Hepatocyte (in vitro differentiated cells): Measurements from ENCODE around the gene ARAP3.

Experiments
- EZH2 ChIP-seq: fragments of 200-600 bp; sonication (generic); IDR thresholded peaks from 2 replicates; pipeline ENCODE4 v1.6.1; 2016; ENCODE audit warnings: antibody characterized with exemption, mild to moderate bottlenecking, borderline replicate concordance
- EZH2phosphoT487 ChIP-seq: fragments of 200-600 bp; sonication (generic); IDR thresholded peaks from one replicate; pipeline ENCODE4 v1.6.1; 2018; ENCODE audit warnings: antibody characterized with exemption, mild to moderate bottlenecking, low read depth, moderate library complexity; ENCODE audit not compliant: unreplicated experiment, severe bottlenecking
- TF ChIP-seq, protein P1 (sequence below): fragments of 200-600 bp; sonication (generic); IDR thresholded peaks from 2 replicates; pipeline ENCODE4 v1.5.1; 2016; ENCODE audit warnings: antibody characterized with exemption, mild to moderate bottlenecking; ENCODE audit not compliant: poor library complexity

DNA sequence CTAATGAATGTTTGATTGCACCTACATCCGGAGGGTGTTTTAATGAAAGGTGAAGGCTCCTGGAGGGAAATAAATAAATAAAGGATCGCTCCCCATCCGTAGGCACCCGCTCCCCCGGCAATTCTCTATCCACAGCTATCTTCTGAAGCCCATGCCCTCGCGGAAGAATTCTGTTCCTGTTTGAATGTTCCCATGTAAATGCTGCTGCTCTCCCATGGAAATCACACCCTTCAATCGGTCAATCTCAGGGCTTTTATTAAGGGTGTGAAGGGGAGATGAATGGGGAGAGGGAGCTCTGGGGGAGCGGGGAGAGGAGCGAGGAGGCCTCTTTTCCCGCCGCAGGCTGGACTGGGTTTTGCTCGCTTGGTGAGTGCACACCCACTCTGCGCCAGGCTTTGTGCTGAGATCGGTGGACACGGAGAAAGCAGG lies 21.1 kb upstream of the ARAP3 start:
- TF ChIP-seq, protein P1, sequence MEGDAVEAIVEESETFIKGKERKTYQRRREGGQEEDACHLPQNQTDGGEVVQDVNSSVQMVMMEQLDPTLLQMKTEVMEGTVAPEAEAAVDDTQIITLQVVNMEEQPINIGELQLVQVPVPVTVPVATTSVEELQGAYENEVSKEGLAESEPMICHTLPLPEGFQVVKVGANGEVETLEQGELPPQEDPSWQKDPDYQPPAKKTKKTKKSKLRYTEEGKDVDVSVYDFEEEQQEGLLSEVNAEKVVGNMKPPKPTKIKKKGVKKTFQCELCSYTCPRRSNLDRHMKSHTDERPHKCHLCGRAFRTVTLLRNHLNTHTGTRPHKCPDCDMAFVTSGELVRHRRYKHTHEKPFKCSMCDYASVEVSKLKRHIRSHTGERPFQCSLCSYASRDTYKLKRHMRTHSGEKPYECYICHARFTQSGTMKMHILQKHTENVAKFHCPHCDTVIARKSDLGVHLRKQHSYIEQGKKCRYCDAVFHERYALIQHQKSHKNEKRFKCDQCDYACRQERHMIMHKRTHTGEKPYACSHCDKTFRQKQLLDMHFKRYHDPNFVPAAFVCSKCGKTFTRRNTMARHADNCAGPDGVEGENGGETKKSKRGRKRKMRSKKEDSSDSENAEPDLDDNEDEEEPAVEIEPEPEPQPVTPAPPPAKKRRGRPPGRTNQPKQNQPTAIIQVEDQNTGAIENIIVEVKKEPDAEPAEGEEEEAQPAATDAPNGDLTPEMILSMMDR, result no peak
- TF ChIP-seq EZH2phosphoT487, result no peak
- TF ChIP-seq EZH2, result peak; percentile 41
